HG03457 (cell line): ENCODE data around the gene SDCBP2.
"Not testable (repeated sequence)": the region's sequence is repeated elsewhere in the genome, so short reads cannot be mapped to it uniquely, and the experiment has no call there.

Experiments used
- ATAC-seq: cut with Tn5 transposase; IDR thresholded peaks from one replicate; pipeline ENCODE4 v1.9.1; 2021; ENCODE audit warnings: moderate number of reproducible peaks; ENCODE audit not compliant: unreplicated experiment

SDCBP2 gene

DNA sequence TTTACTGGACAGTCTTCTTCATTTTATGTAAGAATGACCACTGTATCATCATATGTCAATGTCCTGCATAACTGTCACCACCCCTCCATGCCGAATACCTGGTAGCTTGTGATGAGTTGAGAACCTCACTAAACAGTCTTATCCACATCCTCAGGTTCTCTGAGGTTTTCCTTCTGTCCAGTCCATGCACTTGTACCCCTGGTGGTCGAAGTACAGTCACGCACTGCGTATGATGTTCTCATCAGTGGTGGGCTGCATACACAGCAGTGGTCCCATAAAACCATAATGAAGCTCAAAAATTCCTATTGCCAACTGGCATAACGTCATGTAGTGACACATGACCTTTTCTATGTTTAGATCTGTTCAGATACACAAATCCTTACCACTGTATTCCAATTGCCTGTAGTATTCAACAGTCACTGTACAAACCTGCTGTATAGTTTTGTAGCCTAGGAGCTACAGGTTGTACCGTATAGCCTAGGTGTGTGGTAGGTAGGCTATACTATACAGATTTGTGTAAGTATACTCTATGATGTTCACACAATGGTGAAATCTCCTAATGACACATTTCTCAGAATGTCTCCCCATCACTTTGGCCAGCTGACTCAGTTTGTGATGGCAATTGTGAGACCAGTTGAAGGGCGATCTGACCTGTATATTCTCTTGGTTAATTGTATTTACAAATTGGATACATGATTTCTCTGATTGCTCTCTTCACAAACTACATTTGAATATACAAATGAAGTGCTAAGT is 31.3 kb upstream of the SDCBP2 start:
- ATAC-seq, result no peak

DNA sequence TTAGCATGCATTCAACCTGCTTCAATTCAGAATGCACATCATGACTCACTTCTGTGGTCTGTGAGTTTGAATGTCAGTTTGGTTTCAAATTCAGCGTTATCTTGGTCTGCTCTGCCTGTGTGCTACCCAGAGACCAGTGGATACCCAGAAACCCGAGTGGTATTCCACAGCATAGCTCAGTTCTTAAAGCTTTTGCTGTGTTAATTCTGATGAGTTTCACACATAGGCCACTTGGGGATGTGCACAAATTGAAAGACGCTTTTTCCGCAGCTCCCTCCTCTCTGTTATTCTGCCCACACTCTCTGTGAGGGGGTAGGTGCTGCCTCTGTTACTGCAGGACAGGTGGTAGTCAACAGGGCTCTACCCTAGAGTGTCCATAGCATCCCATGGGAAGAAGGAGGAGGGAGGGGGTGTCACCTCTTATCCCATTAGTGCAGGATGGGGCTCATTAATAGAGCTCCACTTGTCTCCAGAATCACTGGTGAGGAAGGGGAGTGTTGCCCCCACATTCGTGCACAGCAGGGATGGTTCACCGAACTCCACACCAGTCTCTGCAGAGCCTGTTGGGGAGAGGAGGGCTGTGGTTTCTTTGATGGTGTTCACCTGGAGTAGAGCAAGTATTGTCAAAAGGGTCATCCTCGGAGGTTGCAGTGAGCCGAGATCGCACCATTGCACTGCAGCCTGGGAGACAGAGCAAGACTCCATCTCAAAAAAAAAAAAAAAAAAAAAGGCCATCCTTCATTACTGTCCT is 29.2 kb upstream of the SDCBP2 start:
- ATAC-seq, result no peak

DNA sequence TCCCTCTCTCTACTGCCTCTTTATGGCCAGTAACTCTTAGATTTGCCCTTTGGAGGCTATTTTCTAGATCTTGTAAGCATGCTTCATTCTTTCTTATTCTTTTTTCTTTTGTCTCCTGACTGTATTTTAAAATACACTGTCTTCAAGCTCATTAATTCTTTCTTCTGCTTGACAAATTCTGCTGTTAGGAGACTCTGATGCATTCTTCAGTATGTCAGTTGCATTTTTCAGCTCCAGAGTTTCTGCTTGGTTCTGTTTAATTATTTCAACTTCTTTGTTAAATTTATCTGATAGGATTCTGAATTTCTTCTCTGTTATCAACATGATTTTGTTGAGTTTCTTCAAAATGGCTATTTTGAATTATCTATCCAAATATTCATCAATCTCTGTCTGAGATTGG is 25.0 kb upstream of the SDCBP2 start:
- ATAC-seq, result no peak

DNA sequence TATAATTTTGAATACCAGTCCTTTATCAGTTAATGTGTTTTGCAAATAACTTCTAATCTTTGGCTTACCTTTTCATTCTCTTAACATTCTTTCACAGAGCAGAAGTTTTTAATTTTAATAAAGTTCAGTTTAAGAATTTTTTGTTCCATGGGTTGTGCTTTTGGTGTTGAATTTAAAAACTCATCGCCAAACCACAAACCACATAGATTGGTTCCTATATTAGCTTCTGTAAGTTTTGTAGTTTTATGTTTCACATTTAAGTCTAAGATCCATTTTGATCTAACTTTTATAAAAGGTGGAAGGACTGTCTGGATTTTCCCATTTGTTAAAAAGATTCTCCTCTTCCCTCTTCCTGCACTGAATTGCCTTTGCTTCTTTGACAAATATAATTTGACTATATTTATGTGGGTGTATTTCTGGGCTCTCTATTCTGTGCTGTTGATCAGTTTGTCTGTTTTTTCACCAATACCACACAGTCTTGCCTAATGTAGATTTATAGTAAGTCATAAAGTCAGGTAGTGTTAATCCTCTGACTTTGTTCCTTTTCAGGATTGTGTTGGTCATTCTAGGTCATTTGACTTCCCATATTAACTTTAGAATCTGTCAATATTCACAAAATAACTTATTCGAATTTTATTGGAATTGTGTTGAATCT is 17.5 kb upstream of the SDCBP2 start:
- no peak for ATAC-seq

DNA sequence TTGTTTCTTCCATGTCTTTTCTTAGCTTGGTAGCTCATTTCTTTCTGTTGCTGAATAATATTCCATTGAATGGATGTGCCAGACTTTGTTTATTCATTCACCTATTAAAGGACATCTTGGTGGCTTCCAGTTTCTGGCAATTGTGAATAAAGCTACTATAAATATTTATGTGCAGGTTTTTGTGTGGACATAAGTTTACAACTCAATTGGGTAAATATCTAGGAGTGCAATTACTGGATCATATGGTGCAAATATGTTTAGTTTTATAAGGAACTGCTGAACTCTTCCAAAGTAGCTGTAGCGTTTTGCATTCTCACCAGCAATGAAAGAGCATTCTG is 16.8 kb upstream of the SDCBP2 start:
- no peak for ATAC-seq

DNA sequence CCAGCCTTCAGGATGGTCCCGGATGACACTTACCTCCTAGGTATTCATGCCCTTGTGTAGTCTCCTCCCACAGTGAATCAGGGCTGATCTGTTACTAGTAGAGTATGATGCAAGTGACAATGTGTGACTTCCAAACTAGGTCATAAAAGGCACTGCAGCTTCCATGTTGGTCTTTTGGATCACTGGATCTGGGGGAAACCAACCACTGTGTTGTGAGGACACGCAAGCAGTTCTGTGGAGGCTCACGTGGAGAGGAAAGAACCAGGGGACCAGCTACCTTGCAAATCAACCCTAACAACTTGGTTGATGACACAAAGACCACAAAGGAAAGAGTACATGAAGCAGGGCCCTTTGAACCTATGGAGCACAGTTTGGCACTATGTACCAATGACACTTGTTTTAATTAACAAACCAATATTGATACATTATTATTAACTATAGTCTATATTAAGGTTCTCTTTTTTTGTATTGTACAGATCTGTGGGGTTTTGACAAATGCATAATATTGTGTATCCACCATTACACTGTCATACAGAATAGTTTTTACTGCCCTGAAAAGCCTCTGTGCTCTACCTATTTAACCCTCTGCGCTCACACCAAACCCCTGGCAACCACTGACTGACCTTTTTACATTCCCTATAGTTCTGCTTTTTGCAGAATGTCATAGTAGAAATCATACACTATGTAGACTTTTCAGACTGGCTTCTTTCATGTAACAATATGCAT is 16.3 kb upstream of the SDCBP2 start:
- ATAC-seq, result no peak

DNA sequence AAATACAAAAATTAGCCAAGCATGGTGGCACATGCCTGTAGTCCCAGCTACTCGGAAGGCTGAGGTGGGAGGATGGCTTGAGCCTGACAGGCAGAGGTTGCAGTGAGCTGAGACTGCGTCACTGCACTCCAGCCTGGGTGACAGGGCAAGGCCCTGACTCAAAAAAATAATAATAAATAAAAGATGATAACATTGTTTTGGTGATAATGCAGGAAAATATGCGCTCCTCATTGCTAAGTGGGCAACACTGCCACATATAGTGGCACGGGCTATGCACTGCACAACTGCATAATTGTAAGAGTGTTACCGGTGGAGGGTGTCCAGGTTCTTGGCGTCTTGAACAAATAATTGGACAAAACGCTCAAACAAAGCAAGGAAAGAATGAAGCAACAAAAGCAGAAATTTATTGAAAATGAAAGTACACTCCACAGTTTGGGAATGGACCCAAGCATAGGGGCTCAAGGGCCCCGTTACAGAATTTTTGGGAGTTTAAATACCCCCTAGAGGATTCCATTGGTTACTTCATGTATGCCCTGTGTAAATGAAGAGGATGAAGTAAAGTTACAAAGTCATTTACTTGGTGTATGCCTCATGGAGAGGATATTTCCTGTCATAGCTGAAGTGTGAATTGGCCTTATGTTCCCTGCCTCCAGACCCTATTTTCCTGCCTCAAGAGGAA is 14.6 kb upstream of the SDCBP2 start:
- not testable (repeated sequence) for ATAC-seq

DNA sequence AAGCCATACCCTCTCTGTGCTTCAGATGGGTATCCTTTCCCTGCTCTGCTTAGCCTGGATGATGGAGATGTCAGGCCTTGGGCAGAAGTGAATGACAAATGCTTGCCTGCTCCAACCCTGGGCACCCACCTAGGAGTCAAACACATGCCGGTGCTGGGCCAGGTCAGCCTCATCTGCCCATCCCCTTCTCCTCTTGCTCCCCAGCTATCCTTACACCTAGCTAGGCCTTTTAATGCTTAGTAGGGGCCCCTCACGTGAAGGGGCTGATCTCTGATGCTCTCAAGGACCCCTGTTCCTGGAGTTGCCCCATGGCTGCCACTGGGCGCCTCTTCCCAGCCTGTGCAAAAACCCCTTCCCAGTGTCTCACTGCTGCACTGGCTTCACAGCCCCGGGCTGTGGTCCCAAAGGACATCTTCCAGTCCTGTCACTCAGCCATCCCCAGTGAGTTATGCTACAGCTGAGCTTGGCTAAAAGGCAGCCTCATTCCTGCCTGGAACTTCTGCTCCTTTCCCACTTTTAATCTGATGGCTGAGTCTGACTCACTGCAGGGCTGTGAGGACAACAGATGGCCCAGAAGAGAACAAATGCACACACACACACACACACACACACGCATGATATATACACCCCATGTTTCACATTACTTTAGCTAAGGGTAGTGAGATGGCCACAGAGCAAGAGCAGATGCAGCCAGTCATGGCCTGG is 12.8 kb upstream of the SDCBP2 start:
- ATAC-seq, result no peak

DNA sequence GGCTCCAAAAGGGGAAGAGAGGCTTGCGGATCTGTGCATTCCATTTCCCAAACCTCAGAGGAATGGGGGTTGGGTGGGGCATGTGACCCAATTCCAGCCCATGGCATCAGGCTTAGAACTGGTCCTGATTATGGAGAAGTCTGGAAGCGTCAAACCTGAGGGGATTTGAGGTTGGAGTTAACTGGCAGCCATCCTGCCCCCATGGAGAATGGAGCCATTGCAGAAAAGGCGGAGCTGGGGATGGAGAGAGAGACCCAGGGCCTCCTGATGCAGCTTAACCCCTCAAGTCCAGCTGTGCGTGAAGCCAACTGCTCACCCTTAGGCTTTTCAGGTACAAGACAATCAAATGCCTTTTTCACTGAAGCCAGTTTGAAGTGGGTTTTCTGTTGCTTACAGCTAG is 9.9 kb upstream of the SDCBP2 start:
- no peak for ATAC-seq

DNA sequence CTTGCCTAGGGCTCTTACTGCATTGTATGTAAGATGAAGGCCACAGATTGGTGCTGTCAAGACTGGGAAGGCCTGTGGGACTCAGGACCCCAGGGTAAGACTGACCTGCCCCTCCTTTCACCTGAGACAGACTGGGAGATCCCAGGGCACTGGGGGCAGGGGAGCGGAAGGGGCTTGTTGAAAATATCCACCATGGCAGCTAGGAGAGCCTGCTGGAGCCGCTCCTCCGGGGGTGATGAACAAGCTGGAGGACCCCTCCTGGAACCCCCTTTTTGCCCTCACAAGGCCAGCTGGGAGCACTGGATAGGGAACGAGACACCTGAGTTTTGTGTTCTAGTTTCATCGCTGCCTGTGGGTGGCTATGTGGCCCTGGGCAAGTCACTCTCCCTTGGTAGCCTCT is 9.2 kb upstream of the SDCBP2 start:
- ATAC-seq, result no peak

DNA sequence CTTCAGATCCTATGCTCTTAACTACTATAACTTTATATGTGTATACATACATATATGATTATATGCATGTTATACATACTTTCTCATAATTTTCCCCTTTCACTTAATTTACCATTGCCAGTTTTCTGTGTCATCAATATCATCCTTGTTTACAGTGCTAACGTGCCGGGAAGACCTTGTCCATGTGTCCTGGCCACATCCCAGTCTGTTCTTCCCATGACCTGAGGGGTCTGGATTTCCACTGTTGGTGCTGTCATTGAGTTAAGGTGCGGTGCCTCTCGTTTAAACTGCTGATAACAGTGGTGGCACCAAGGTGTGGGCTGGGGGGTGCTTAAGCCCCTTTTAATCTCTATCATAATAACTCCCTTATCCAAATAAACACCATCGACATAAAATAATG is 8.5 kb upstream of the SDCBP2 start:
- no peak for ATAC-seq

DNA sequence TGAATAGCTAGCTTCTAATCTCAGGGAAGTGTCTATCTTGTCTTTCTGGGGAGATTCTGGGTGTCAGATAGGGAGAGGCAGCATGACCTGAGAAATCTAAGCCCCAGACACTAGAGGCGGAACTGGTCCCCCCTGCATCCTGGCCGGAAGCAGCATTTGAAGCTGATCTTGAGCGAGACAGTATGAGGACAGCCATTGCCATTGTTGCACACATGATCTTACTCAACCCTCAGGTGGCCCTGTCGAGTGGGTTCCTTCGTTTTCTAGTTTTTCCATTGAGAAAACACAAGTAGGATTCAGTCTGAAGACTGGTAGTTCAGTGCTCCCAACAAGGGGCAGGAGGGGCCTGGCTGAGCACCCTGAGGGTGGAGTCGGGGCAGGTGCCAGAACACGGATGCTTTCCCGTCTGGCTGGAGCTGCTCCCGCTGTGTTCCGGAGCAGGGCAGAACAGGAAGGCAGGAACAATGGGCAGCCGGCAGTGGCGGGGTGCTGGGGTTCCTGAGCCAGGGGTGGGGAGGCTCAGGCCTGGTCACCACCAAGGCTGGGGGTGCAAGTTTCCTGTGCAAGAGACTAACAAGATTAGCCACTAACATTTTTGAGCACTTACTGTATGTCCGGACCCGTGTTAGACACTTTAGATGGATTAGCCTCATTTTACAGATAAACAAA is 7.9 kb upstream of the SDCBP2 start:
- no peak for ATAC-seq

DNA sequence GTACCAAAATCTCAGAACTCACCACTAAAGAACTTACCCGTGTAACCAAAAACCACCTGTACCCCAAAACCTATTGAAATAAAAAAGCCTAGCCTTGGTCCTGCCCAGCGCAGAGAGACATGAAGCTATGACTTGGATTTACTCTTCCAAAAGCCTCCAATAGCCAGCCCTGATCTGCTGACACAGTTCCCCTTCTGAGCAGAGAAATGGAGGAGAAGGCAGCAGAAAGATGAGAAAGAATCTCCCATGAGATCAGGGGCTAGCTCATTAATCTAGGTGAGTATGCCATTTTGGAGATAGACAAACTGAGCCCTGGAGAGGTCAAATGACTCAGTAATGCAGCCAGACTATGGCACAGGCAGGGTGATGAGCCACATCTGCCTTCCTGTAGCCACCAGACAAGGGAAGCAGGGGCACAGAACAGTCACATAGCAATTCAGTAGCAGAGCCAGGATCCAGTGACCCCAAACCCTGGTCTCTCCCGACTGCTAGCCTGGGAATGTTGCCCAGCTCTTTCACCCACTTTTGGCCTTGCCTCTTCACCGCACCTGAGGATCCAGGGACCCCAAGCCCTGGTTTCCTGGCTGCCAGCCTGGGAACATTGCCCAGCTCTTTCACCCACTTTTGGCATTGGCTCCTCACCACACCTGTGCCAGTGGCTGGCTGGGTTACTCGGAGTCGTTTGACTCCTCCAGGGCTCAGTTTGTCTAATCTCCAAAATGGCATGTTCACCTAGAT is 7.2 kb upstream of the SDCBP2 start:
- ATAC-seq, result no peak

DNA sequence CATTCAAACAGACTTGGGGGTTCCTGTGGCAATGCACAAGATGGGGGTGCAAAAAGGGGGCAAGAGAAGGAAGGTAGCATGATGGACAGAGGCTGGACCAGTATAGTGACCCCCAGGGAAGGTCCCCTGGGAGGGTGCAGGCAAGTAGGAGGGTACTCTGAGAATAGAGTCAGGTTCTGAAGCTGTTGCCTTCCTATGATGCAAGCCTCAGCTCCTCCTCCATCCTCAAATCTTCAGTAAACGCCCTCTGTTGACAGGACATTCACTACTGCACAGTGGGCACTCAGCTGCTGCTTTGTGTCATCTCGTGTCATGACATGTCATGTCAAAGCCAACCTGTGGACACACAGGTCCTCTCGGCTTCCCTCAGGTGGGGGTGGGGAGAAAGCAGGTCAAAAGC is 5.8 kb upstream of the SDCBP2 start:
- no peak for ATAC-seq

DNA sequence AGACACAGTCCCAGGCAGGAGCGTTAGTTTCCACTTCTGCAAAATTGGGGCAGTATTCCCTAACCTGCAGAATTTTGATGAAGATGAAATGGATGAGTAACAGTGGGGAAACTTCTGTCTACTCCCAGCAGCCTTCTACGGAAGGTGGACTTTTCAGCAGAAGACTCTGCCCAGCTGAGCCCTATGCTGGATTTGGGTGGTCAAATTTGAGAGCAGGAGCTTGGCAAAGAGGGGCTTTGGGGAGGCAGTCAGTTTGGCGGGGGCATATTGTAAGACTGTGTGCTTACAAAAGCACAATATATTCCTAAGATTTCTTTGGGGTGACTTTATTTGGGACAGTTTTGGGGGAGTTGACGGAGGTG is 5.4 kb upstream of the SDCBP2 start:
- no peak for ATAC-seq

DNA sequence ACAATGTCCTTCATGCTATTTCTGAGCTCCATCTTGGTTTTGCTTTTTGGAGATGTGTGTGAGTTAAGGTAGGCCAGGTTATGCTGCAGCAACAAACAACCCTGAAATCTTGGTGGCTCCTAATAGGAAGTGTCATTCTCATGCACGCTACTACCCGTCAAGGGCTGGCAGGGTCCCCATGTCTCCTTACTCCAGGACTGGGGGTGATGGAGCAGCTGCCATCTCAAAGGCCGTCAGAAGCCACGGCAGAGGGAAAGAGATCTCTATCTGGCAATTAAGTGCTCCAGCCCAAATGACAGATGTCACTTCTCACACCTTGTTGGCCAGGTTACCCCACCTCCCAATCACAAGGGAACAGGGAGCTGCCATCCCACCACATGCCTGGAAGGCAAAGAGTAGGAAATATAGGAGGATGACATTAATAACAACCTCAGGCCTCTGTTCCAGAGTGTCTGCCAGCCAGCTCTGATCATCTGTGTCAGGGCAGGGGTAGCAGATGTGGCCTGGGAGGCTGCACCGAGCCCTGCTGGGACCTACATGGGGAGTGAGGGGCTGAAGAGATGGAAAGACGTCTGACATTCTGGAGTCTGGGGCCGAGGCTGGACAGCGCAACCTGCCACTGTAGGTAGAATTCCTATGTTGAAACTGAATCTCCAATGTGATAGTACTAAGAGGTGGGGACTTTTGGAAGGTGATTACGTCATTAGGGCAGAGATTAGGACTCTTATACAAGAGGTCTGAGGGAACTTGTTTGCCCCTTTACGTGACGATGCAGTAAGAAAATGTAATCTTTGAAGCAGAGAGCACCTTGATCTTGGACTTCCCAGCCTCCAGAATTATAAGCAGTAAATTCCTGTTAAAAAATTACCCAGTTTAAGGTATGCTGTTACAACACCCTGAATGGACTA is 4.8 kb upstream of the SDCBP2 start:
- no peak for ATAC-seq

DNA sequence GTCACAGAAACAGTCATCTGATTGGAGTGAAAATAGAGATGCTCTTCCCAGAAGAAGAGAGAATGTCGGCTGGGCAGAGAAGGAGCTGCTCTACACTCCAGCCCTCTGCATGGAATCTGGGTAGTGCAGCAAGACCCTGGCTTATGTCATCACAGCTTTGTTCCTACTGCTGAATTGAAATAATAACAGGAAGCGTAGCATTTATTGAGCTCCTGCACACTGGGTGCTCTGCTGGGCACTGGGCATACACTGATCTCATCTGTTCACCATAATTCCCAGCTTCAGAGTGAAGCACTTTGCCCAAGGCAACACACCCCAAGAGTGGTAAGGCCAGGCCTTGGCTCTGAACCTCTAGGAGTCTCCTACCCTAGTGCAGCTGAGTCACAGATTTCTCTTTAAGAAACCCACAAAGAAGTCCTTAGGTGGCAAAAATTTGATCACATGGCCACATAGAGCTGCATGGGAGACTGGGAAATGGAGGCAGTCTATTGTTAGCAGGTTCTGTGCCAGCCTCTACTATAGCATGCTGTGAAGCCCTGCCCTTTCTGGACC is 3.9 kb upstream of the SDCBP2 start:
- no peak for ATAC-seq
